ENCODE measurements around the gene USP38. TPM values are rescaled to one million over a fixed set of nuclear protein-coding genes. Genes with fewer than 3 reads are reported as not detected.
"Not testable (repeated sequence)": the region's sequence is repeated elsewhere in the genome, so short reads cannot be mapped to it uniquely, and the experiment has no call there.

The USP38 gene
- total and polyA plus RNA-seq, 7 experiments from 2014 or later: 17.7 to 28.8 (median 24.3) TPM

- H3K4me3 ChIP-seq (ENCODE audit: low read length); H3K4me3 Mint-ChIP-seq; CTCF ChIA-PET; H3K4me1 ChIP-seq (ENCODE audit: control insufficient read depth in 2 of 2, insufficient read depth in 2 of 2, low read length in 2 of 2); H3K9me3 ChIP-seq (ENCODE audit: control insufficient read depth in 2 of 3, low read length in 3 of 3); ATAC-seq; H3K27ac ChIP-seq (ENCODE audit: low read depth, low read length); H3K27ac Mint-ChIP-seq; H3K27me3 ChIP-seq (ENCODE audit: control insufficient read depth in 2 of 2, insufficient read depth in 2 of 2, low read length in 2 of 2); H3K27me3 Mint-ChIP-seq; intact Hi-C loops (cut with micrococcal nuclease); H3K36me3 ChIP-seq (ENCODE audit: control insufficient read depth in 2 of 3, insufficient read depth in 3 of 3, low read length in 3 of 3); DNase-seq; POLR2A ChIA-PET: not testable (repeated sequence)
- peaks cover 0 to 13% (median 8%) of the 10 kb centered on the region in 7 donors for H3K4me1 Mint-ChIP-seq
- peaks cover 0 to 24% (median 9%) of the 10 kb centered on the region in 5 donors for H3K36me3 Mint-ChIP-seq
- H3K9me3 Mint-ChIP-seq: peaks cover 0 to 12% (median 5%) of the 10 kb centered on the region in 11 donors
Measured at GRCh38 chr4:143166722-143167121, 18.0 kb upstream of the USP38 start.

- peaks cover 11 to 28% (median 24%) of the 10 kb centered on the region in 5 donors for H3K36me3 Mint-ChIP-seq
- no peak overlapping the region for H3K27ac Mint-ChIP-seq
- H3K36me3 ChIP-seq (ENCODE audit: control insufficient read depth in 2 of 3, insufficient read depth in 3 of 3, low read length in 3 of 3): no peaks in the 10 kb centered on the region
- H3K9me3 ChIP-seq (ENCODE audit: control insufficient read depth in 2 of 3, low read length in 3 of 3): peaks cover 0 to 5% (median 0%) of the 10 kb centered on the region in 3 experiments
- CTCF ChIA-PET: no interaction called here
- H3K4me1 ChIP-seq (ENCODE audit: control insufficient read depth in 2 of 2, insufficient read depth in 2 of 2, low read length in 2 of 2): peaks cover 16% of the 10 kb centered on the region in 2 donors
- H3K27me3 Mint-ChIP-seq: no peaks in the 10 kb centered on the region
- no peak overlapping the region for H3K4me3 Mint-ChIP-seq
- intact Hi-C loops (cut with micrococcal nuclease): no loop called here
- no peak overlapping the region for H3K4me3 ChIP-seq (ENCODE audit: low read length)
- H3K4me1 Mint-ChIP-seq: peaks cover 12 to 41% (median 34%) of the 10 kb centered on the region in 7 donors
- ATAC-seq (no peak), DNase-seq (no peak)
- no peak overlapping the region for H3K27ac ChIP-seq (ENCODE audit: low read depth, low read length)
- peaks cover 0 to 28% (median 11%) of the 10 kb centered on the region in 11 donors for H3K9me3 Mint-ChIP-seq
- no peaks in the 10 kb centered on the region for H3K27me3 ChIP-seq (ENCODE audit: control insufficient read depth in 2 of 2, insufficient read depth in 2 of 2, low read length in 2 of 2)
- POLR2A ChIA-PET: no interaction called here
Measured at GRCh38 chr4:143178923-143179322, 5.8 kb upstream of the USP38 start.

GRCh38 chr4:143183513-143184216 is 1.1 kb upstream of the USP38 start:
- H3K4me3 Mint-ChIP-seq: peak overlapping the region; percentile 78 to 99 (median 94)
- Histone ChIP-seq H3K27ac (ENCODE audit: low read depth, low read length) (peak overlapping the region; percentile 96), H3K4me3 (ENCODE audit: low read length) (peak overlapping the region; percentile 78), H3K4me1 (ENCODE audit: control insufficient read depth in 2 of 2, insufficient read depth in 2 of 2, low read length in 2 of 2) (peaks cover 21% of the 10 kb centered on the region in 2 donors), H3K9me3 (ENCODE audit: control insufficient read depth in 2 of 3, low read length in 3 of 3) (no peaks in the 10 kb centered on the region), H3K36me3 (ENCODE audit: control insufficient read depth in 2 of 3, insufficient read depth in 3 of 3, low read length in 3 of 3) (peaks cover 0 to 13% (median 0%) of the 10 kb centered on the region in 3 experiments), H3K27me3 (ENCODE audit: control insufficient read depth in 2 of 2, insufficient read depth in 2 of 2, low read length in 2 of 2) (no peaks in the 10 kb centered on the region)
- H3K27ac Mint-ChIP-seq: peak overlapping the region; percentile 93 to 99 (median 97)
- ChIA-PET CTCF (no interaction called here), POLR2A (no interaction called here)
- ATAC-seq (no peak), DNase-seq (no peak)
- H3K36me3 Mint-ChIP-seq: peaks cover 0 to 32% (median 11%) of the 10 kb centered on the region in 5 donors
- intact Hi-C loops (cut with micrococcal nuclease): loop anchor here (1.0 to 10.0 kb wide), 16 partner anchors 15 to 1963 kb away; partner anchors contain the start of genes ABCE1 (in 2 of the 2), ANAPC10 (in 2 of the 2), SMARCA5 (in 2 of the 2) and ZNF330 (in 2 of the 2)
- no peaks in the 10 kb centered on the region for H3K27me3 Mint-ChIP-seq
- peaks cover 34 to 74% (median 62%) of the 10 kb centered on the region in 7 donors for H3K4me1 Mint-ChIP-seq
- H3K9me3 Mint-ChIP-seq: peaks cover 0 to 4% (median 0%) of the 10 kb centered on the region in 11 donors

- no peaks in the 10 kb centered on the region for H3K9me3 ChIP-seq (ENCODE audit: control insufficient read depth in 2 of 3, low read length in 3 of 3)
- Mint-ChIP-seq H3K27me3 (no peaks in the 10 kb centered on the region), H3K36me3 (peaks cover 0 to 29% (median 15%) of the 10 kb centered on the region in 5 donors), H3K4me1 (peaks cover 38 to 79% (median 67%) of the 10 kb centered on the region in 7 donors), H3K27ac (peak overlapping the region; percentile 93 to 99 (median 97)), H3K4me3 (peak overlapping the region; percentile 78 to 99 (median 94)), H3K9me3 (no peaks in the 10 kb centered on the region)
- intact Hi-C loops (cut with micrococcal nuclease): loop anchor here (1.0 to 10.0 kb wide), 16 partner anchors 15 to 1964 kb away; partner anchors contain the start of genes ABCE1 (in 2 of the 2), ANAPC10 (in 2 of the 2), SMARCA5 (in 2 of the 2) and ZNF330 (in 2 of the 2)
- H3K27ac ChIP-seq (ENCODE audit: low read depth, low read length): peak overlapping the region; percentile 96
- H3K27me3 ChIP-seq (ENCODE audit: control insufficient read depth in 2 of 2, insufficient read depth in 2 of 2, low read length in 2 of 2): no peaks in the 10 kb centered on the region
- ChIA-PET POLR2A (no interaction called here), CTCF (no interaction called here)
- peaks cover 0 to 13% (median 0%) of the 10 kb centered on the region in 3 experiments for H3K36me3 ChIP-seq (ENCODE audit: control insufficient read depth in 2 of 3, insufficient read depth in 3 of 3, low read length in 3 of 3)
- DNase-seq: no peak
- ATAC-seq: peak; percentile 47
- peaks cover 24% of the 10 kb centered on the region in 2 donors for H3K4me1 ChIP-seq (ENCODE audit: control insufficient read depth in 2 of 2, insufficient read depth in 2 of 2, low read length in 2 of 2)
- peak overlapping the region; percentile 78 for H3K4me3 ChIP-seq (ENCODE audit: low read length)
Measured at GRCh38 chr4:143184217-143184502, 557 bp upstream of the USP38 start.

GRCh38 chr4:143185253-143186107 is 763 bp downstream of the USP38 start:
- ChIA-PET POLR2A (no interaction called here), CTCF (no interaction called here)

GRCh38 chr4:143186212-143186611 is 1.5 kb downstream of the USP38 start:
- H3K27ac Mint-ChIP-seq: peak overlapping the region; percentile 92 to 99 (median 95)
- peaks cover 0 to 21% (median 6%) of the 10 kb centered on the region in 3 experiments for H3K36me3 ChIP-seq (ENCODE audit: control insufficient read depth in 2 of 3, insufficient read depth in 3 of 3, low read length in 3 of 3)
- CTCF ChIA-PET: no interaction called here
- DNase-seq (no peak), ATAC-seq (no peak)
- peak overlapping the region; percentile 96 for H3K27ac ChIP-seq (ENCODE audit: low read depth, low read length)
- H3K27me3 Mint-ChIP-seq: no peaks in the 10 kb centered on the region
- peak overlapping the region; percentile 78 to 99 (median 94) for H3K4me3 Mint-ChIP-seq
- intact Hi-C loops (cut with micrococcal nuclease): loop anchor here (5.0 to 10.0 kb wide), 10 partner anchors 169 to 1991 kb away; partner anchors contain the start of genes ABCE1 (in 1 of the 2), ANAPC10 (in 1 of the 2) and INPP4B (in 1 of the 2)
- peaks cover 6 to 36% (median 27%) of the 10 kb centered on the region in 5 donors for H3K36me3 Mint-ChIP-seq
- H3K4me3 ChIP-seq (ENCODE audit: low read length): peak overlapping the region; percentile 78
- H3K4me1 ChIP-seq (ENCODE audit: control insufficient read depth in 2 of 2, insufficient read depth in 2 of 2, low read length in 2 of 2): peaks cover 29 to 30% of the 10 kb centered on the region in 2 donors
- H3K9me3 ChIP-seq (ENCODE audit: control insufficient read depth in 2 of 3, low read length in 3 of 3): no peaks in the 10 kb centered on the region
- POLR2A ChIA-PET: no interaction called here
- H3K4me1 Mint-ChIP-seq: peaks cover 55 to 87% (median 77%) of the 10 kb centered on the region in 7 donors
- no peaks in the 10 kb centered on the region for H3K9me3 Mint-ChIP-seq
- no peaks in the 10 kb centered on the region for H3K27me3 ChIP-seq (ENCODE audit: control insufficient read depth in 2 of 2, insufficient read depth in 2 of 2, low read length in 2 of 2)

More at GRCh38 chr4:143185253-143186107, 763 bp downstream of the USP38 start:
- Mint-ChIP-seq H3K9me3 (no peaks in the 10 kb centered on the region), H3K27me3 (no peaks in the 10 kb centered on the region), H3K27ac (peak overlapping the region; percentile 92 to 99 (median 95)), H3K4me1 (peaks cover 51 to 87% (median 74%) of the 10 kb centered on the region in 7 donors), H3K4me3 (peak overlapping the region; percentile 78 to 99 (median 94)), H3K36me3 (peaks cover 6 to 36% (median 24%) of the 10 kb centered on the region in 5 donors)
- Histone ChIP-seq H3K27ac (ENCODE audit: low read depth, low read length) (peak overlapping the region; percentile 96), H3K36me3 (ENCODE audit: control insufficient read depth in 2 of 3, insufficient read depth in 3 of 3, low read length in 3 of 3) (peaks cover 0 to 17% (median 1%) of the 10 kb centered on the region in 3 experiments), H3K27me3 (ENCODE audit: control insufficient read depth in 2 of 2, insufficient read depth in 2 of 2, low read length in 2 of 2) (no peaks in the 10 kb centered on the region), H3K4me1 (ENCODE audit: control insufficient read depth in 2 of 2, insufficient read depth in 2 of 2, low read length in 2 of 2) (peaks cover 29 to 30% of the 10 kb centered on the region in 2 donors), H3K9me3 (ENCODE audit: control insufficient read depth in 2 of 3, low read length in 3 of 3) (no peaks in the 10 kb centered on the region), H3K4me3 (ENCODE audit: low read length) (peak overlapping the region; percentile 78)
- peak in 1 of 9 donors; percentile 8 for DNase-seq
- ATAC-seq: no peak
- intact Hi-C loops (cut with micrococcal nuclease): loop anchor here (1.0 to 10.0 kb wide), 14 partner anchors 13 to 1993 kb away; partner anchors contain the start of genes ABCE1 (in 1 of the 2), ANAPC10 (in 1 of the 2), INPP4B (in 1 of the 2) and ZNF330 (in 1 of the 2)
